HepG2 (cell line): Measurements from ENCODE around the gene TTC9. TPM values are rescaled to one million over a fixed set of nuclear protein-coding genes. Genes with fewer than 3 reads are reported as not detected.

ENCODE experiments used
- ATAC-seq: fragments of 200-7000 bp; cut with Tn5 transposase; 3 replicates; pipeline ENCODE4 v1.9.1; 2020; ENCODE audit warnings: mild to moderate bottlenecking, moderate library complexity
- BruUV-seq: library from RNA; stranded (reverse); fragments of 400-500 nt; replicated peaks from 2 replicates; lab custom pipeline; 2021; lab: Mats Ljungman, UMichigan
- CTCF ChIA-PET: fragments of 300-600 bp; formaldehyde crosslinking; extraction: SDS; loops from one replicate; lab custom pipeline; 2021; ENCODE audit warnings: low total read pairs, inconsistent platforms, low intra/inter-chr PET ratio; lab: Yijun Ruan, JAX
- POLR2A ChIA-PET: fragments of 350-600 bp; sonication (Branson Sonifier 250); formaldehyde crosslinking; loops from one replicate; lab custom pipeline; 2020; ENCODE audit warnings: antibody characterized with exemption, inconsistent platforms; lab: Yijun Ruan, JAX
- DNase-seq: peaks from one replicate; pipeline ENCODE4 v3.0.0-alpha.2; 2015; ENCODE audit warnings: low spot score
- FAIRE-seq: peaks from 3 replicates; lab custom pipeline; 2011; peaks lifted over from hg19 to GRCh38; lab: Jason Lieb, UNC
- H2AFZ ChIP-seq: one replicate; pipeline ENCODE4 v1.6.1; 2011; ENCODE audit warnings: low read length, inconsistent platforms
- H3K27ac ChIP-seq: fragments of 300-600 bp; 3 replicates; pipeline ENCODE4 v1.8.0; 2011; ENCODE audit warnings: mixed run types, mild to moderate bottlenecking, mixed read lengths, low read length, inconsistent platforms; ENCODE audit not compliant: insufficient read depth; ENCODE audit errors: extremely low read length
- H3K27me3 ChIP-seq, 2 experiments: fragments of 200-600 bp in 1 of 2; 2 replicates in 1 of 2; 3 replicates in 1 of 2; pipeline versions ENCODE4 v1.6.0 to v1.8.0; 2011; ENCODE audit warnings: low read length in 2 of 2, mild to moderate bottlenecking in 2 of 2, moderate library complexity in 2 of 2, inconsistent platforms in 1 of 2; ENCODE audit not compliant: insufficient read depth in 2 of 2, control insufficient read depth in 1 of 2
- H3K36me3 ChIP-seq, 2 experiments: fragments of 200-600 bp in 1 of 2; replicated peaks in 1 of 2; 2 replicates in 1 of 2; 3 replicates in 1 of 2; pipeline versions ENCODE4 v1.5.1 to v1.8.0; 2011; ENCODE audit warnings: low read length in 2 of 2, inconsistent platforms in 1 of 2; ENCODE audit not compliant: insufficient read depth in 2 of 2, control insufficient read depth in 1 of 2
- H3K4me1 ChIP-seq: 2 replicates; pipeline ENCODE4 v1.5.1; 2012; ENCODE audit warnings: low read length, inconsistent platforms; ENCODE audit not compliant: insufficient read depth
- H3K4me2 ChIP-seq: 2 replicates; pipeline ENCODE4 v1.6.0; 2011; ENCODE audit warnings: low read depth, low read length, inconsistent platforms
- H3K4me3 ChIP-seq, 3 experiments: fragments of 200-600 bp in 1 of 3; sonication (generic), shearing (Covaris generic) in 1 of 3; replicated peaks in 1 of 3; 2 replicates each; pipeline ENCODE4 v1.5.1; 2011 to 2016; ENCODE audit warnings: low read length in 3 of 3, inconsistent platforms in 2 of 3, low read depth in 2 of 3, mild to moderate bottlenecking in 2 of 3, control low read depth in 1 of 3, mixed read lengths in 1 of 3; ENCODE audit not compliant: insufficient read depth in 1 of 3
- H3K79me2 ChIP-seq: one replicate; pipeline ENCODE4 v1.6.1; 2011; ENCODE audit warnings: low read length, inconsistent platforms; ENCODE audit not compliant: insufficient read depth
- H3K9ac ChIP-seq: 2 replicates; pipeline ENCODE4 v1.6.0; 2011; ENCODE audit warnings: mild to moderate bottlenecking, low read depth, low read length, inconsistent platforms; ENCODE audit not compliant: insufficient read depth
- H3K9me3 ChIP-seq: 2 replicates; pipeline ENCODE4 v1.5.1; 2012; ENCODE audit warnings: mild to moderate bottlenecking, low read length
- H4K20me1 ChIP-seq: 2 replicates; pipeline ENCODE4 v1.6.0; 2011; ENCODE audit warnings: inconsistent platforms, mild to moderate bottlenecking, low read length, moderate library complexity; ENCODE audit not compliant: insufficient read depth
- ELK4 ChIP-seq: sonication (generic); formaldehyde crosslinking; IDR thresholded peaks from 2 replicates; pipeline ENCODE4 v1.9.0; 2021; ENCODE audit warnings: missing genetic modification reagents, borderline replicate concordance
- GRHL1 ChIP-seq: sonication (generic); formaldehyde crosslinking; conservative IDR thresholded peaks from 2 replicates; pipeline ENCODE4 v1.8.0; 2022; ENCODE audit warnings: missing genetic modification reagents
- PATZ1 ChIP-seq: sonication (generic); formaldehyde crosslinking; IDR thresholded peaks from 2 replicates; pipeline ENCODE4 v1.4.0; 2020; ENCODE audit warnings: missing genetic modification reagents
- RBM22 ChIP-seq: fragments of 200-400 bp; formaldehyde crosslinking; optimal IDR thresholded peaks from 2 replicates; pipeline ENCODE3; 2017; ENCODE audit warnings: mild to moderate bottlenecking, low read length, moderate library complexity
- REXO4 ChIP-seq: sonication (generic); formaldehyde crosslinking; IDR thresholded peaks from 2 replicates; pipeline ENCODE4 v1.8.0; 2022; ENCODE audit warnings: missing genetic modification reagents, mild to moderate bottlenecking, borderline replicate concordance
- RFXAP ChIP-seq: sonication (generic); formaldehyde crosslinking; IDR thresholded peaks from 2 replicates; pipeline ENCODE4 v1.4.0; 2020; ENCODE audit warnings: missing genetic modification reagents, borderline replicate concordance
- SAP130 ChIP-seq: IDR thresholded peaks from 2 replicates; pipeline ENCODE4 v1.6.1; 2016; ENCODE audit warnings: low read depth
- UBTF ChIP-seq: sonication (generic); formaldehyde crosslinking; IDR thresholded peaks from 2 replicates; pipeline ENCODE4 v1.4.0; 2020; ENCODE audit warnings: mild to moderate bottlenecking, missing genetic modification reagents
- ZNF737 ChIP-seq: sonication (generic); formaldehyde crosslinking; IDR thresholded peaks from 2 replicates; pipeline ENCODE4 v1.5.0; 2020; ENCODE audit warnings: missing genetic modification reagents, mild to moderate bottlenecking, borderline replicate concordance
- ZNF773 ChIP-seq: sonication (generic); formaldehyde crosslinking; IDR thresholded peaks from 2 replicates; pipeline ENCODE4 v1.4.0; 2020; ENCODE audit warnings: missing genetic modification reagents, borderline replicate concordance
- WGBS: methylation state at CpG from one replicate; pipeline ENCODE4 v1.1.6; 2017; ENCODE audit warnings: low lambda C conversion rate; 5-methylcytosine and 5-hydroxymethylcytosine counted together
- in situ Hi-C: cut with HindIII; loops from 2 replicates; pipeline ENCODE4 v1.10.0; 2017; ENCODE audit warnings: low pct_unique_long_range_greater_than_20kb; ENCODE audit not compliant: extremely low pct_ligation_motif_present
- intact Hi-C: fragments of 100-400 bp; cut with micrococcal nuclease; formaldehyde crosslinking; loops from one replicate; pipeline ENCODE4 v1.10.0; 2022; ENCODE audit not compliant: unreplicated experiment
- polyA plus RNA-seq, 8 experiments: library from polyadenylated mRNA; depleted of rRNA in 3 of 8; stranded (reverse) in 7 of 8; unstranded in 1 of 8; fragments of >200 nt; fragmentation: Illumina TruSeq in 4 of 8; extraction: Trizol in 4 of 8; gene quantifications; 2 replicates each; pipeline versions ENCODE4 v1.2.1 to v1.2.3, GENCODE V29; 2011 to 2016; ENCODE audit warnings: low read depth in 4 of 8, missing spikeins in 1 of 8, mixed read lengths in 1 of 8; ENCODE audit not compliant: insufficient read depth in 1 of 8
- total RNA-seq, 5 experiments: library from RNA; depleted of rRNA; stranded (reverse); fragments of >200 nt; fragmentation: Illumina TruSeq; extraction: Trizol; gene quantifications; 2 replicates each; pipeline ENCODE4 v1.2.3, GENCODE V29; 2016; ENCODE audit warnings: low read depth in 1 of 5
- TF ChIP-seq, protein P1 (sequence below): sonication (generic); formaldehyde crosslinking; conservative IDR thresholded peaks from 2 replicates; pipeline ENCODE4 v1.4.0; 2020; ENCODE audit warnings: missing genetic modification reagents

The TTC9 gene
- total and polyA plus RNA-seq, 2 of the 13 experiments (the other 11 are each of a cell fraction or from before 2014, with no cell fraction given), result 0.13 to 0.30 TPM

- ChIA-PET CTCF (no interaction called here), POLR2A (no interaction called here)
- in situ Hi-C loops, result no loop called here
- Histone ChIP-seq H4K20me1 (no peaks in the 10 kb centered on the region), H3K9me3 (no peaks in the 10 kb centered on the region), H3K9ac (no peak overlapping the region), H3K4me1 (no peaks in the 10 kb centered on the region), H2AFZ (no peak overlapping the region), H3K4me3 (no peak overlapping the region), H3K27me3 (no peaks in the 10 kb centered on the region), H3K79me2 (no peaks in the 10 kb centered on the region), H3K27ac (no peak overlapping the region), H3K36me3 (no peaks in the 10 kb centered on the region), H3K4me2 (no peak overlapping the region)
- WGBS, result 31% methylated on average over 4 of the region's 4 CpGs
- DNase-seq (no peak), ATAC-seq (no peak), FAIRE-seq (no peak)
- intact Hi-C loops, result no loop called here
- BruUV-seq, result no TSS peak
- no peak for TF ChIP-seq REXO4 (CRISPR knock-in tag)
- TF ChIP-seq RBM22, result no peak
- no peak for TF ChIP-seq ZNF737 (CRISPR knock-in tag)
- TF ChIP-seq PATZ1, result no peak
- TF ChIP-seq UBTF (CRISPR knock-in tag), result no peak
- TF ChIP-seq SAP130 (CRISPR knock-in tag), result no peak
- TF ChIP-seq GRHL1 (CRISPR knock-in tag), result no peak
- no peak for TF ChIP-seq ELK4 (CRISPR knock-in tag)
- no peak for TF ChIP-seq RFXAP (CRISPR knock-in tag)
- no peak for TF ChIP-seq ZNF773 (CRISPR knock-in tag)
- TF ChIP-seq, protein P1, sequence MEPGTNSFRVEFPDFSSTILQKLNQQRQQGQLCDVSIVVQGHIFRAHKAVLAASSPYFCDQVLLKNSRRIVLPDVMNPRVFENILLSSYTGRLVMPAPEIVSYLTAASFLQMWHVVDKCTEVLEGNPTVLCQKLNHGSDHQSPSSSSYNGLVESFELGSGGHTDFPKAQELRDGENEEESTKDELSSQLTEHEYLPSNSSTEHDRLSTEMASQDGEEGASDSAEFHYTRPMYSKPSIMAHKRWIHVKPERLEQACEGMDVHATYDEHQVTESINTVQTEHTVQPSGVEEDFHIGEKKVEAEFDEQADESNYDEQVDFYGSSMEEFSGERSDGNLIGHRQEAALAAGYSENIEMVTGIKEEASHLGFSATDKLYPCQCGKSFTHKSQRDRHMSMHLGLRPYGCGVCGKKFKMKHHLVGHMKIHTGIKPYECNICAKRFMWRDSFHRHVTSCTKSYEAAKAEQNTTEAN (CRISPR knock-in tag), result no peak
Observed at GRCh38 chr14:70658899-70659298, 17.2 kb downstream of the TTC9 start.
